D721Med (cell line): Measurements from ENCODE around the gene DYNC1H1.

Experiments
- DNase-seq: peaks from one replicate; pipeline ENCODE4 v3.0.0; 2011; ENCODE audit warnings: low spot score; ENCODE audit not compliant: insufficient read length
- FAIRE-seq: peaks from 2 replicates; lab custom pipeline; 2011; peaks lifted over from hg19 to GRCh38; lab: Jason Lieb, UNC
- TF ChIP-seq, protein P1 (sequence below): IDR thresholded peaks from 2 replicates; pipeline ENCODE4 v1.5.1; 2012; ENCODE audit warnings: mild to moderate bottlenecking, control low read depth; ENCODE audit not compliant: insufficient read depth; ENCODE audit errors: missing control alignments

Gene DYNC1H1

GRCh38 chr14:102034301-102034700 is 69.9 kb downstream of the DYNC1H1 start:
- DNase-seq, result no peak
- TF ChIP-seq, protein P1, sequence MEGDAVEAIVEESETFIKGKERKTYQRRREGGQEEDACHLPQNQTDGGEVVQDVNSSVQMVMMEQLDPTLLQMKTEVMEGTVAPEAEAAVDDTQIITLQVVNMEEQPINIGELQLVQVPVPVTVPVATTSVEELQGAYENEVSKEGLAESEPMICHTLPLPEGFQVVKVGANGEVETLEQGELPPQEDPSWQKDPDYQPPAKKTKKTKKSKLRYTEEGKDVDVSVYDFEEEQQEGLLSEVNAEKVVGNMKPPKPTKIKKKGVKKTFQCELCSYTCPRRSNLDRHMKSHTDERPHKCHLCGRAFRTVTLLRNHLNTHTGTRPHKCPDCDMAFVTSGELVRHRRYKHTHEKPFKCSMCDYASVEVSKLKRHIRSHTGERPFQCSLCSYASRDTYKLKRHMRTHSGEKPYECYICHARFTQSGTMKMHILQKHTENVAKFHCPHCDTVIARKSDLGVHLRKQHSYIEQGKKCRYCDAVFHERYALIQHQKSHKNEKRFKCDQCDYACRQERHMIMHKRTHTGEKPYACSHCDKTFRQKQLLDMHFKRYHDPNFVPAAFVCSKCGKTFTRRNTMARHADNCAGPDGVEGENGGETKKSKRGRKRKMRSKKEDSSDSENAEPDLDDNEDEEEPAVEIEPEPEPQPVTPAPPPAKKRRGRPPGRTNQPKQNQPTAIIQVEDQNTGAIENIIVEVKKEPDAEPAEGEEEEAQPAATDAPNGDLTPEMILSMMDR, result no peak
- FAIRE-seq, result no peak

DNA sequence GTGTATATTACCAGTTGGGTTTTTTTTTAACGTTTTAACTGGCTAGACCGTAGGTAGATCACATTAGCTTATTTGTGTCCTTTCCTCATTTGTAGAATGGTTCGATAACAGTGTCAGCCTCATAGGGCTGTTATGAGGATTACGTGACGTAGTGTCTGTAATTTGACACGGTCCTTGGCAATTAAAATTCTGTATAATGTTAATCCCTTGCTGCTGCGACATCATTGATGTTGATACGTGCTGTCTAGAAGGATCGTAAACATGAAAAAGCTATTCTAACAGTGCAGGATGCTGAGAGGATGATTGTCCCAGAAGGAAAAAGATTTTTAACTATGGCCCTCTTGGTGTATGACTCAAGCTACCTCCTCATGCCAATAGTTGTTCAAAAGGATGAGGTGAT is 71.5 kb downstream of the DYNC1H1 start:
- DNase-seq (no peak), FAIRE-seq (no peak)
- TF ChIP-seq, protein P1, result no peak

- no peak for FAIRE-seq
Observed at GRCh38 chr14:102037686-102038085, 73.3 kb downstream of the DYNC1H1 start.

GRCh38 chr14:102039157-102039556 is 74.8 kb downstream of the DYNC1H1 start:
- FAIRE-seq (no peak), DNase-seq (no peak)
- TF ChIP-seq, protein P1, result no peak

More at GRCh38 chr14:102037686-102038085, 73.3 kb downstream of the DYNC1H1 start:
- DNase-seq, result no peak
- TF ChIP-seq, protein P1, result no peak

- TF ChIP-seq, protein P1, result no peak
- FAIRE-seq, result no peak
Observed at GRCh38 chr14:102040153-102040552, 75.8 kb downstream of the DYNC1H1 start.

DNA sequence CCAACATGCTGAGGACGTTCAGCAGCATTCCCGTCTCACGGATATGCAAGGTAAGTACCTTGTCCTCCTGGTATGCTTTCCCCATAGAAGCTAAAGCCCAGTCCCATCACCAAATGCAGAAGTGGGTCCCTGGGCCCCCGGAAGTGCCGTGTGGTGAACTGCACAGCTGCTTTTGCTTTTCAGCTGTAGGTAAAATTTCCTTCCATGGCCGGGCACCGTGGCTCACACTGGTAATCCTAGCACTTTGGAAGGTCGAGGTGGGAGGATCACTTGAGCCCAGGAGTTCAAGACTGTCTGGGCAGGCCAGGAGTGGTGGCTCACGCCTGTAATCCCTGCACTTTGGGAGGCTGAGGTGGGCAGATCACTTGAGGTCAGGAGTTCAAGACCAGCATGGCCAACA is 78.3 kb downstream of the DYNC1H1 start:
- TF ChIP-seq, protein P1, result no peak
- FAIRE-seq, result no peak
- no peak for DNase-seq

More at GRCh38 chr14:102040153-102040552, 75.8 kb downstream of the DYNC1H1 start:
- DNase-seq, result no peak

DNA sequence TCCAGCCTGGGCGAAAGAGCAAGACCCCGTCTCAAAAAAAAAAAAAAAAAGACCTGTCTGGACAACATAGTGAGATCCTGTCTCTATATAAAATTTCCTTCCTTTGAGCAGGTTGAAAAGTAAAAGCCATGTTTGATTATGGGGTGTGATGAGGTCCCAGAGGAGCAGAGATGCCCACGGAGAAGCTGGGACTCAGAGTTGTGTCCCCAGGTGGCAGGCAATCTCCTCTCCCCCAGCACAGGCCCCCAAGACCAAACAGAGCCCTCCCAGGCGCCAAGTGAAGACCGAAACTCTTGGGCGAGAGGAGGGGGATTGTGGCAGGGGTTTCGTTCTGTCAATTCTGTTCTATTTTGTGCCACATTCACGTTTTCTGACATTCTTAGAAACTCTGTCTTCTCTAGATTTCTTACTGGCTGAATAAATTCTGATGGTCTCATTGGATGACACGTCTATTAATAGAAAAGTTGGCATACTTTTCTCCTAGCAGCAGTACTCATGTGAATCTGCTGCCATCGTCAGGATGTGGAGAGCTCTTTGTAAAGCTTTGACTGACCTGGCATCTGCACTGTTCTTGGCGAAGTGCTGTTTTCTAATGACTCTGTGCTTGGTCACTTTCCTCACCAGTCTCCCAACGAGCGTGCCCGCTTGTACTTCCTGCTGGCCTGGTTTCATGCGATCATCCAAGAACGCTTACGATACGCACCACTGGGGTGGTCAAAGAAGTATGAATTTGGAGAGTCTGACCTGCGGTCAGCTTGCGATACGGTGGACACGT is 79.1 kb downstream of the DYNC1H1 start:
- FAIRE-seq, result no peak
- DNase-seq, result no peak
- TF ChIP-seq, protein P1, result no peak
